GM23338 (cell line): ENCODE measurements around the gene IGF2BP2. TPM values are rescaled to one million over a fixed set of nuclear protein-coding genes. Genes with fewer than 3 reads are reported as not detected.

Source experiments
- ATAC-seq: fragments of 200-7000 bp; cut with Tn5 transposase; 3 replicates; pipeline ENCODE4 v1.9.1; 2020
- DNase-seq: peaks from one replicate; pipeline ENCODE4 v3.0.0-alpha.2; 2015; ENCODE audit warnings: low spot score
- H2AFZ ChIP-seq: fragments of 200-600 bp; sonication (generic); 2 replicates; pipeline ENCODE4 v1.8.0; 2016; ENCODE audit warnings: antibody characterized with exemption, mild to moderate bottlenecking, moderate library complexity
- H3F3A ChIP-seq: fragments of 200-600 bp; sonication (generic); replicated peaks from 2 replicates; pipeline ENCODE4 v1.8.0; 2017; ENCODE audit warnings: antibody characterized with exemption, mixed run types, low read depth
- H3K27ac ChIP-seq: fragments of 200-600 bp; sonication (generic); 2 replicates; pipeline ENCODE4 v1.6.1; 2016; ENCODE audit warnings: low read depth
- H3K27me3 ChIP-seq: fragments of 200-600 bp; sonication (generic); 2 replicates; pipeline ENCODE4 v1.8.0; 2016; ENCODE audit warnings: mild to moderate bottlenecking, mixed run types, moderate library complexity; ENCODE audit not compliant: insufficient read depth
- H3K36me3 ChIP-seq: fragments of 200-600 bp; sonication (generic); 2 replicates; pipeline ENCODE4 v1.8.0; 2016; ENCODE audit warnings: mild to moderate bottlenecking; ENCODE audit not compliant: insufficient read depth
- H3K4me1 ChIP-seq: fragments of 200-600 bp; sonication (generic); 2 replicates; pipeline ENCODE4 v1.8.0; 2016; ENCODE audit warnings: mild to moderate bottlenecking, moderate library complexity; ENCODE audit not compliant: insufficient read depth
- H3K4me2 ChIP-seq: fragments of 200-600 bp; sonication (generic); 2 replicates; pipeline ENCODE4 v1.7.1; 2017; ENCODE audit warnings: mixed run types
- H3K4me3 ChIP-seq: fragments of 200-600 bp; sonication (generic); 2 replicates; pipeline ENCODE4 v1.6.1; 2016; ENCODE audit warnings: mixed run types
- H3K79me2 ChIP-seq: fragments of 200-600 bp; sonication (generic); replicated peaks from 2 replicates; pipeline ENCODE4 v1.8.0; 2017; ENCODE audit warnings: mild to moderate bottlenecking; ENCODE audit not compliant: insufficient read depth
- H3K9me2 ChIP-seq: fragments of 200-600 bp; sonication (generic); 2 replicates; pipeline ENCODE4 v1.8.0; 2017; ENCODE audit not compliant: insufficient read depth
- H4K20me1 ChIP-seq: fragments of 200-600 bp; sonication (generic); replicated peaks from 2 replicates; pipeline ENCODE4 v1.8.0; 2017; ENCODE audit warnings: mild to moderate bottlenecking; ENCODE audit not compliant: insufficient read depth
- H3K27ac Mint-ChIP-seq: 2 replicates; pipeline ENCODE4 v1.8.0; 2020; ENCODE audit warnings: inconsistent platforms, mild to moderate bottlenecking, moderate library complexity, mixed read lengths
- H3K27me3 Mint-ChIP-seq: 3 replicates; pipeline ENCODE4 v1.8.0; 2022; ENCODE audit warnings: low read depth, mild to moderate bottlenecking, moderate library complexity, mixed read lengths, inconsistent platforms; ENCODE audit not compliant: insufficient read depth, poor library complexity
- H3K36me3 Mint-ChIP-seq: 3 replicates; pipeline ENCODE4 v1.8.0; 2021; ENCODE audit warnings: low read depth, mild to moderate bottlenecking, inconsistent platforms, moderate library complexity, mixed read lengths
- H3K4me1 Mint-ChIP-seq: 3 replicates; pipeline ENCODE4 v1.8.0; 2020; ENCODE audit warnings: mild to moderate bottlenecking, inconsistent platforms, mixed read lengths
- H3K4me3 Mint-ChIP-seq: 3 replicates; pipeline ENCODE4 v1.8.0; 2021; ENCODE audit warnings: moderate library complexity, mild to moderate bottlenecking, inconsistent platforms, mixed read lengths
- H3K9me3 Mint-ChIP-seq: 3 replicates; pipeline ENCODE4 v1.8.0; 2020; ENCODE audit warnings: moderate library complexity, mild to moderate bottlenecking, inconsistent platforms, mixed read lengths
- CREB1 ChIP-seq: fragments of 250-450 bp; sonication (Bioruptor Pico); IDR thresholded peaks from 2 replicates; pipeline ENCODE4 v1.5.0; 2020; ENCODE audit warnings: low read depth, mild to moderate bottlenecking, moderate library complexity
- CTCF ChIP-seq, 2 experiments: fragments of 200-600 bp in 1 of 2; sonication (generic) in 1 of 2; conservative IDR thresholded peaks; 2 replicates each; pipeline versions ENCODE4 v1.5.1 to v1.6.1; 2016 to 2017; ENCODE audit warnings: antibody characterized with exemption in 2 of 2, low read depth in 2 of 2, mild to moderate bottlenecking in 2 of 2, moderate library complexity in 1 of 2
- ETS1 ChIP-seq: IDR thresholded peaks from 2 replicates; pipeline ENCODE4 v1.6.1; 2016; ENCODE audit warnings: antibody characterized with exemption
- EZH2 ChIP-seq: fragments of 200-600 bp; sonication (generic); IDR thresholded peaks from one replicate; pipeline ENCODE4 v1.8.0; 2017; ENCODE audit warnings: antibody characterized with exemption, mild to moderate bottlenecking, low read depth; ENCODE audit not compliant: unreplicated experiment
- EZH2phosphoT487 ChIP-seq: fragments of 200-600 bp; sonication (generic); IDR thresholded peaks from one replicate; pipeline ENCODE4 v1.8.1; 2018; ENCODE audit warnings: antibody characterized with exemption; ENCODE audit not compliant: unreplicated experiment
- JUNB ChIP-seq: IDR thresholded peaks from one replicate; pipeline ENCODE4 v1.6.1; 2016; ENCODE audit warnings: antibody characterized with exemption; ENCODE audit not compliant: unreplicated experiment
- POLR2AphosphoS5 ChIP-seq: IDR thresholded peaks from 2 replicates; pipeline ENCODE4 v1.6.1; 2016; ENCODE audit warnings: antibody characterized with exemption, low read depth
- STAT1 ChIP-seq: IDR thresholded peaks from one replicate; pipeline ENCODE4 v1.6.1; 2016; ENCODE audit warnings: antibody characterized with exemption; ENCODE audit not compliant: unreplicated experiment
- ZNF114 ChIP-seq: fragments of 250-450 bp; sonication (Bioruptor Pico); IDR thresholded peaks from 2 replicates; pipeline ENCODE4 v1.5.0; 2020; ENCODE audit warnings: mild to moderate bottlenecking, moderate library complexity
- ZNF462 ChIP-seq: fragments of 250-450 bp; sonication (Bioruptor Pico); IDR thresholded peaks from 2 replicates; pipeline ENCODE4 v1.5.0; 2020; ENCODE audit warnings: mild to moderate bottlenecking, moderate library complexity
- polyA plus RNA-seq: library from polyadenylated mRNA; unstranded; fragments of >200 nt; fragmentation: Nextera tagmentation; extraction: Ambion mirVana; gene quantifications from 2 replicates; pipeline ENCODE4 v1.2.1, GENCODE V29; 2016
- total RNA-seq: library from RNA; depleted of rRNA; stranded (reverse); fragments of >200 nt; shearing (Covaris generic); gene quantifications from 2 replicates; pipeline ENCODE4 v1.2.3, GENCODE V29; 2014

IGF2BP2 gene
- total and polyA plus RNA-seq, 2 experiments from 2014 or later, result 82.9 to 84.5 TPM

GRCh38 chr3:185696039-185696438 lies 128.8 kb downstream of the IGF2BP2 start (continued):
- TF ChIP-seq CTCF (conservative IDR thresholded peaks at IDR 0.05; ENCODE audit: low read depth in 2 of 2) (no peak), STAT1 (no peak), POLR2AphosphoS5 (no peak), ETS1 (no peak), CREB1 (no peak), EZH2phosphoT487 (no peak)

- H3F3A ChIP-seq, result no peaks in the 10 kb centered on the region
- peaks cover 4% of the 10 kb centered on the region; the same call in 1 of the 2 replicates for H3K36me3 ChIP-seq
- H3K36me3 Mint-ChIP-seq, result peaks cover 18% of the 10 kb centered on the region
- H3K27ac Mint-ChIP-seq, result no peak overlapping the region
- peaks cover 33% of the 10 kb centered on the region for H3K79me2 ChIP-seq
- no peak for ATAC-seq
- no peak overlapping the region for H3K4me3 Mint-ChIP-seq
- H3K4me1 Mint-ChIP-seq, result no peaks in the 10 kb centered on the region
- H3K9me3 Mint-ChIP-seq, result no peaks in the 10 kb centered on the region
- no peak overlapping the region for H2AFZ ChIP-seq
- peaks cover 17% of the 10 kb centered on the region for H4K20me1 ChIP-seq
- H3K4me3 ChIP-seq, result no peak overlapping the region
- H3K27me3 ChIP-seq, result no peaks in the 10 kb centered on the region
- H3K27ac ChIP-seq, result no peak overlapping the region
- no peak for DNase-seq
- no peaks in the 10 kb centered on the region for H3K4me1 ChIP-seq
- no peak overlapping the region for H3K4me2 ChIP-seq
- peaks cover 3% of the 10 kb centered on the region for H3K27me3 Mint-ChIP-seq
- no peaks in the 10 kb centered on the region for H3K9me2 ChIP-seq
- no peak for TF ChIP-seq JUNB
- TF ChIP-seq ZNF462, result no peak
- no peak for TF ChIP-seq EZH2
- no peak for TF ChIP-seq CTCF (conservative IDR thresholded peaks at IDR 0.05; ENCODE audit: low read depth in 2 of 2)
- no peak for TF ChIP-seq ZNF114 (CRISPR knock-in tag)
Measured at GRCh38 chr3:185693985-185694653, 130.7 kb downstream of the IGF2BP2 start.
